UCSD-AML1 (cell line): ENCODE results near the gene CAB39.

ENCODE experiments used
- DNase-seq: peaks from one replicate; lab custom pipeline; 2025; ENCODE audit not compliant: unreplicated experiment; lab: John Stamatoyannopoulos, UW

CAB39 gene

DNA sequence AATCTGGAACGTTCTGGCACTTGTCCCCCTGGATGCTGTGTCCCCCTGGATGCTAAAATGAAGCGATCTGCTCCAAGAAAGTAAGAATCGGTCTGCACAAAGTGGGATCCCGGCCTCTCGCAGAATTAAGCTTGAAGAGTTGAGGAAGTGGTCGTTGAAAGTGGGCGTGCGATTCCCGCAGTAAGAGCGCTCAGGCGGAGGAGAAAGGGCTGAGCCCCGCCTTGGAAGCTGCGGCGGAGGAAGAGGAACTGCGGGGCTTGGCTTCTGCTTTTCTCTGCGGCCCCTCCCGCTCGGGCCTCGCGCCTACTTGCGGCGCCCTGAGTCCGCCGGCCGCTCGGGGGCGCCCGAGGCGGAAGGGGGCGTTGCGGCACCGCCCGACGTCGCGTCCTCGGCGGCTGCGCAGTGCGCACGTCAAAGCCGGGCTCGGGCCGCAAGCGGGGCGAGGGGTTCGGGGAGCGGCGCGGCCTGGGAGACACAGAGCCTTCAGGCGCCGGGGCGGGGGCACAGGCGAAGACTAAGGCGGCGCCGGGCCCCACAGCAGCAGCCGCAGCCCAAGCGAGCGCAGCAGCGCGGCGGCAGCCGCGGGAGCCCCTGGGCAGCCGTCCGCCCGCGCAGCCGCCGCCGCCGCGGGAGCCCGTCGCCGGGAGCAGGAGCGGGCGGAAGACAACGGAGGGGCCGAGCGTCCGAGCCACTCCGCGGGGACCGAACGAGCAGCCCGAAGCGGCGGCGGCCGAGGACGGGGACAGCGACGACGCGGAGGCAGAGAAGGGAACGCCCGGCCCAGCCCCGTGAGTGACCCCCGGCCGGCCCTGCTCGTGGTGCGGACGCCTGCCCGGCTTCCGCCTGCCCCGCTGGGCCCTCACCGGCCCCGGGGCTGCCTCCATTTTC lies at the start of gene CAB39:
TSS of gene CAB39 (plus strand) at position 400 of the 888 bp plus-strand sequence. CDS start 47,160 bp downstream, outside the sequence.
- DNase-seq, result peak; percentile 96

DNA sequence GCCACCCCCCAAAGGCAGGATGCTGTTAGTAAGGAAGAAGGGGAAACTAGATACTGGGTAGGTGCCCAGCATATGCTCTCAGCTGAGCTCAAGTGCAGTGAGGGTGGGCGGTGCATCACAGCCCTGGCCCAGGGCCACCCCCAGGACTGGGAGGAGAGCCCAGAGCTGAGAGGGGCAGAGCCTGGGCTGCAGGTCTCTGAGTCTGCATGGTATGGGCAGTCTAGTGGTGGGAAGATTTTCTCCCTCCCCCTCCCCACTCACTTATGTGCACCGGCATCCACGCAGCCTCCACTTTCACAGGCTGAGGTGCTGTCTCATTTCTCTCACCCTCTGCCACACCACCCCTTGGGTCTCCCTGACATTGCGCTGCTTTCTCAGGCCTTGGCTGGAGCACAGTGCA lies 48.5 kb upstream of the CAB39 start:
- no peak for DNase-seq

DNA sequence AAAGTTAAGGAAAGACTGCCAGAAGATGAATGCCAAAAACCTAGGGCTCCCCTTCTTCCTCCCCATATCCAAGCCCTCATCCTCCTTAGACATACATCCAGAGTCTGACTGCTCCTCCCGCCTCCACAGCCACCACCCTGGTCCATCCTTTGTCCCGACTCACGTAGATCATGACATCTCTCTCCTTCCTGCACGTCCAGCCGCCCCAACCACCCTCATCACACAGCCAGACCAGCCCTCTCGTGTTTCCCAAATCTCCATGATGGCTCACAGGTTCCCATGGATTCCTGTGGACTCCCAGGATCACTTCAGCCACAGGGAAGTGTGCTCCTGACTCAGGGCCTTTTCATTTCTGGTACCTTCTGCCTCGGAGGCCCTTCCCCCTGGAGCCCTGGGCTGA lies 47.8 kb upstream of the CAB39 start:
- DNase-seq, result no peak

DNA sequence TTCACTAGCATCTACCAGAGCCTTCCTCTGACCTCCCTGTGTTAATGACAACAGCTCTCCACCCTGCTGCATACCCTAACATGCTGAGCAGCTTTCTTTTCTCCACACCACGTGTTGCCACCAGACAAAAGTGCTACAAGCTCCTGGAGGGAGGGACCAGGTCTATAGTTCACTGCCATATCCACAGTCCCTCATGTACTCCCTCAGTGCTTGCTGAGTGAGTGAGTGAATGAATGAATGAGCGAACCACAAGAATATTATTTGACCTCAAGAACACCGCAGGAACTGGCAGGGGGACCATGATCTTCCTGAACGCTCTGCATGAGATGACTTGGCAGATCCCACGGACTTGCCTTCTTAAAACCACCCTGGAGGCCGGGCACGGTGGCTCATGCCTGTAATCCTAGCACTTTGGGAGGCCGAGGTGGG lies 47.4 kb upstream of the CAB39 start:
- peak; percentile 59 for DNase-seq

DNA sequence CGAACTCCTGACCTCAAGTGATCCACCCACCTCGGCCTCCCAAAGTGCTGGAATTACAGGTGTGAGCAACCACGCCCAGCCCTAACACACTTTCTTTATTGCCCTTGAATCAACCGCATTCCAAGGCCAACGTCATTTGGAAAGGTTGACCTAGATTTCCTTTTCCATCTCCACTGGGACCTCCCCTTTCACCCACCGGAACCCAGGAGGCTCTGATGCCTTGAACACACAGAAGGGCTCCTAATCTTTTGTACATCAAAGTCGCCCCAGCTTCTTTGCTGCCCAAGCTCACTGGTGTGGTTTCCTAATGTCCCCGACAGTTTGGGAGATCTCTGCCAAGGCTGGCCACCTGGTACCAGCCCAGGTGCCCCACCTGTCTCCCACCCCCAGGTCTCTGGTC lies 46.2 kb upstream of the CAB39 start:
- no peak for DNase-seq

DNA sequence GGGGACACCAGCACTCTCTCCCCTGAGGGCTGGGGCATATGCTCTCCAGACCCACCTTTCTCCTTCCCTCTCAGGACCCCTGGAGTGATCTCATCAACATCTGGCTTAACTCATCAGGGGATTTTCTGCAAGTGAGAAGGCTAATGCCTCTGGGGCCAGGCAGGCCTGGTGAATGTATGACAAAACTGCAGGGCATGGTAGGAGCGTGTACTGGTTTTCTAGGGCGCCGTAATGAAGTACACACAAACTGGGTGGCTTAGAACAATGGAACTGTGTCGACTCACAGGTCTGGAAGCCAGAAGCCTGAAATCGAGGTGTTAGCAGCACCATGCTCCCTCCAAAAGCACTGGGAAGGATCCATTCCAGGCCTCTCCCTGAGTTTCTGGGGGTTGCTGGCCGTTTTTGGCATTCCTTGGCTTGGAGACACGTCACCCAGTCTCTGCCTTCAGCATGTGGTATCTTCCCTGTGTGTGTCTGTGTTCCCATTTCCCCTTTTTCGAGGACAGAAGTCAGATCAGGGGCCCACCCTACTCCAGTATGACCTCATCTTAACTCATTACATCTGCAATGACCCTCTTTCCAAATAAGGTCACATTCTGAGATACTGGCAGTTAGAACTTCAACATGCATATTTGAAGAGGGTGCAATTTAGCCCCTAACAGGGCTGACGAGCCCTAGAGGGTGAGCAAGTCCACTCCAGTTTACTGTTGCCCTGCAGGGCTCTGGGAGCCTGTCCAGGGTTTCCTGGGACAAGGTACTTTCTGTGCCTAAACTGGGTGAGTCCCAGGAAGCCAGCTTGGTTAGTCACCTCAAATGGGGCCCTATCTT lies 45.5 kb upstream of the CAB39 start:
- no peak for DNase-seq

DNA sequence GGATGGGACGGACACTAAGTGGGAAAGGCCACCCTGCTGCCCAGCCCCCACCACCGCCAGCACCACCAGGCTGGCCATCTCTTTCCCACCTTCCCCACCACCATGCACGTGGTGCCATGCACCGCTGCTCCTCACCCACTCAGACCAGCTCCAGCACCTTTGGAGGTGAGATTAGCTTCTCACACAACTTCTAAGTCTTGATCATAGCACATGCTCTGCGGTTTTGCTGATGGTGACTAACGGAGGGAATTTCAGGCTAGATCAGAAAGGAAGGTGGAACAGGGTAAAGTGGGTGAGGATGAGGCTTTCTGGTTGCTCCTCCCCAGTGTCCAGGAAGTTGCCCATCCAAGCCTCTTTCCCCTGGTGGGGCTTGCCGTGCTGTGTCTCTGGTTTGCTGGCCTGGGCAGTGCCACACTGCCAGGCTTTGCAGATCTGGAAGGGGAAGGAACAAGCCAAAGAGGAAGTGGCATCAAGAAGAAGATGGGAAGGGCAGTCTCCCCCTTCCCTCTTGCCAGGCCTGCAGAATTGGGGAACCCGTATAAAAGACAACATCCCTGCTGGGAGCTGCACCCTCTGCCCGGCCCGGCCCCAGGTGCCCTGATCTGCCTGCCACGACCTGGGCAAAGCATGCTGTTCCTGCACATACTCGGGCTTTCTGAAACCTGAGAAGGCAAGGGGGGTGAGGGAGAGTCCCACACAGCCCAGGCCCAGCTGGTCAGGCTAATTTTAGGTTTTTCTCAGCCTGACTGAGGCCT lies 44.3 kb upstream of the CAB39 start:
- no peak for DNase-seq

DNA sequence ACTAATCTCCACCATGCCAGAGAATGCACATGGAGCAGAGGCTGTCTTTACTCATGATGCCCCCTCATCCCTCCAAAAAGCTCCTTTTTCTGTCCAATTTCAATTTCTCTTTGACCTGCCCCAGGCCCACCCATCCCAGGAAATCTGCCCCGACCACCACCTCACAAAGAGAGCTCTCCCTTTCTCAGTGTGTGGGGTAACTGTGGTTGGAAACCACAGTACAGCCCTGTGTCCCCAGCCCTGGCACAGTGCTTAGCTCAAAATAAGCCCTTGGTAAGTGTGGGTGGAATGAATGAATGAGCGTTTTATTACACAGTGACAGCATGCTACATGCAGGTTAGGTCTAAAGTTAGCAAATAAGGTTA lies 43.7 kb upstream of the CAB39 start:
- no peak for DNase-seq

DNA sequence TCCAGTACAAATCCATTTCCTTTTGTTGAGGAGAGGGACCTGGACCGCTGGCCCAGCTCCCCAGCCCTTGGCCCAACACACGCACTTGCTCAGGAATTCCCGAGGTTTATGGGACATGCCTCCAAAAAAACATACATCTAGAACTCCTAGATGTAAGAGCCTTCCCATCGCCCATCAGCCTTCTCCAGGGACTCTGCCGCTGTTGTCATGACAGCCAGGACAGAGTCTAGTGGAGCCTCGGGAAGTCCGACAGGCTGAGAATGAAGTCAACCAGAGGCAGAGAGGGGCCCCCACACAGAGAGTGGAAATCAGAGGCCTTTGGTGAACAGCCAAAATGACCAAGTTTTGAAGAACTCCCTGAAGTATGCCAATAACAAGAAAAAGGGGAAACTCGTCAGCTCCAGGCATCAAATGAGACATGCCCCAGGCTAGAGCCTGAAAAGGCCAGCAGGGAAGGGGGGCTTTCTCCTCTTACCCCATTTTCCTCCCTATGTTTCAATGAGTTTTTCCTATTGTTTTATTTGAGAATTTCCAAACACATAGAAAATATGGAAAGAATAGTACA lies 43.2 kb upstream of the CAB39 start:
- no peak for DNase-seq

DNA sequence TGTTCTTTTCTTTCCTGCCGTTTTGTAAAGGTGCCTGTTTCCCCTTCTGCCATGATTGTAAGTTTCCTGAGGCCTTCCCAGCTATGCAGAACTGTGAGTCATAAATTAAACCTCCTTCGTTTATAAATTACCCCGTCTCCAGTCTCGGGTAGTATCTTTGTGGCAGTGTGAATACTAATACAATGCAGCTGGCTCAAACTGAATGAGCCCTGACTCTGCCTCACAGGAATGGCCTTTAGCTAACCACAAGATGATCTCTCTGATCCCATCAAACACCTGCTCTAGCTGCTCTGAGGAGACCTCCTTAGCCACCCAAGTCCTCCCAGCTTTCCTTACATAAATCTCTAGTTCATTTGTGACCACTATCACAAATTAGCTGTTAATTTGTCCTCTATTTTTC lies 41.5 kb upstream of the CAB39 start:
- no peak for DNase-seq

DNA sequence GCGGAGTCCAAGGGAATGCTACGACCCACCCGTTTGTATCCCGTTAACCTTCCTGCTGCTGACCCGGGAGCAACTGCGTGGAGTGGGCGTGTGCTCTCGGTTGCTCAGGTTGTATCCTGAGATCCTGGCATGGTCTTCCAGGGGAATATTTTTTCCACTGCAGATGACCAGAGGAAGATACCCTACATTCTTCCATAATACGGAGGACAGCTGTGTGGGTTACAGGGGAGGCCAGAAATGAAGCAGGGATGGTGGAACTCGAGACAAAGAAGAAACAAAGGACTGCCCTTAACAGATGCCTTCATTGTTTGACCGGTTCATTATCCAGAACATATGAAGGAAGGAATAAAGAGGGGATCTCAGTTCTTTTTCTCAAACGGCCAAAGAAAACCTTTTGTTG lies 39.8 kb upstream of the CAB39 start:
- DNase-seq, result no peak

DNA sequence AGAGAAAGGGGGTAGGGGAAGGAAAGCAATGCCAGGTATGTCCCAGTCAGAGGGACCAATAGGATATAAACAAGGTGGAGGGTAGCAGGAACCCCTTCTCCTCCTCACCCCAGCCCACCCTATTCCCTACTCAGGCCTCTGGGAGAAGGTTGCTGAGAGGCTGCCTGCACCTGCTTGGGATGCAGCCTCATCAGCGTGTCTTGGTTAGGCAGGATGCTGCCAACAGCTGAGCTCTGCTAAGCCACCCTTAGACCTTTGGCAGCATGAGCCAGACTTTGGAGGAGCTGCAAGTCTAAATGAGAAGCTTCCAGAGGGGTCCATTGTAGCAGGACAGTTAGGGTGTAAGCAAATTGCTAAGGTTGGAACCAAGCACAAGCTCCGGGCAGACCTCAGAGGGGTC lies 38.2 kb upstream of the CAB39 start:
- DNase-seq, result no peak

DNA sequence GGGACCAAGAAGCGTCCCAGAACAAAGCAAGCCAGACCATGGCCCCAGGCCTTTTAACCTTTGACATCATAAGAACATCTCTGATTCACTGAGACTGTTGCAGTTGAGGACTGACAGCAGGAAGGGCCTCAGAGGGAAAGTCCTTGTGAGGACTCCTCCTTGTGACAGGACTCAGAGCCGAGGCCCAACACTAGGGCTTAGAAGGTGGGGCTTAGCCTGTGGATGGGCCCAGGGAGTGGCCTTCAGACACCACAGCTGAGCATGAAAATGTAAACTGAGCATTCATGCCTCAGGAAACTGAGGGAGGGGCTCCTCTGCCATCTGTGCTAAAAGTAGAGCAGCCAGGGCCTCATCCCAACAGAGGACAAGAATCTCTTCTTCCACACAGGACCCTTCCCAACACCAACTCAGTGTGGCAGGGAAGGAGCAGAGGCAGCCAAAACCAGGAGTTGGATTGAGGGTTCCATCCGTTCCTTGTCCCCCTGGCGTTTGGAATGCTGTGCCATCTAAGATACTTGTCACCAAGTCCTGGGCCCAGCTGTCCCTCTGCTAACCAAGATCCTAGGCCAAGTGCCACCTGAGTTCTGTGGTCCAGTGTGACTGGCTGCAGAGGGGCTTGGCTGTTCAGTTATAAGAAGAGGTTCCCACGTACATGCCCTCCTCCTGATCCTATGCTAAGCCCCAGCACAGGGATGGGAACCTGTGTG lies 37.5 kb upstream of the CAB39 start:
- DNase-seq, result no peak

DNA sequence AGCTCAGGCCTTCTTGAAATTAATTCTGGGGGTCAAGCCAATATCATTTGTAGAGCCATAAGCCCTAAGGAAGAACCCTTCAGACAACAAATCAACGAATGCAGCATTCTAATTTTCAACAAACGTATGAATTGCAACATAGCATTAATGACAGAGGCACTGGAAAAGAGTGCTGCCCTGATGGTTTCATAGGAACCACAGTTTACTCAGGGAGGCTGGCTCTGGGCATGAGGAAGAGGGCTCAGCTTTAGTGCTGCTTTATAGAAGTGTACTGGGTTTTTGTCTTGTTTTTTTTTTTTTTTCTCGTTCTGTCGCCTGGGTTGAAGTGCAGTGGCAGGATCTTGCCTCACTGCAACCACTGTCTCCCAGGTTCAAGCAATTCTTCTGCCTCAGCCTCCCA lies 36.1 kb upstream of the CAB39 start:
- no peak for DNase-seq

DNA sequence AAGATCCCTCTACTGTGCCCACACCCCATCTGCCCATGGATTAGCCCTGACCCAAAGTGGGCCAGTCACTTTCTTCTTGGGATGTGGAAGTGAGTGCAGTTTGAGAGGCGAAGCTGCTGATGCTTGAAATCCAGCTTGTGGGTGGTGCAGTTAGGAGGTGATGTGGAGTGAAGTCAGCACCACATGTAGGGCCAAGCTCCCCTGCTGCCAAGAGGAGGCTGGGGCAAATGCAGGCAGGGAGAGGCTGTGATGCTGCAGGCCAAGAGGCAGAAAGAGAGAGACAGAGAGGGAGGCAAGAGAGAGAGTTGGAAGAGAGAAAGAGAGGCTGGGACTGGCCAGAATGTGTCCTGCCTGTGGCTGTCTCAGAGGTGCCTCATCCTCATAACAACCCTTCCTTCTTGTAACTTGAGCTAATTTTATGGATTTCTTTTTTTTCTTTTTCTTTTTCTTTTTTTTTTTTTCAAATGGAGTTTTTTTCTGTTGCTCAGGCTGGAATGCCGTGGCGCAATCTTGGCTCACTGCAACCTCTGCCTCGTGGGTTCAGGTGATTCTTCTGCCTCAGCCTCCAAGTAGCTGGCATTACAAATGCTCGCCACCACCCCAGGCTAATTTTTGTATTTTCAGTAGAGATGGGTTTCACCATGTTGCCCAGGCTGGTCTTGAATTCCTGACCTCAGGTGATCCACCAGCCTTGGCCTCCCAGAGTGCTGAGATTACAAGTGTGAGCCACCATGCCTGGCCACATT lies 35.3 kb upstream of the CAB39 start:
- no peak for DNase-seq

DNA sequence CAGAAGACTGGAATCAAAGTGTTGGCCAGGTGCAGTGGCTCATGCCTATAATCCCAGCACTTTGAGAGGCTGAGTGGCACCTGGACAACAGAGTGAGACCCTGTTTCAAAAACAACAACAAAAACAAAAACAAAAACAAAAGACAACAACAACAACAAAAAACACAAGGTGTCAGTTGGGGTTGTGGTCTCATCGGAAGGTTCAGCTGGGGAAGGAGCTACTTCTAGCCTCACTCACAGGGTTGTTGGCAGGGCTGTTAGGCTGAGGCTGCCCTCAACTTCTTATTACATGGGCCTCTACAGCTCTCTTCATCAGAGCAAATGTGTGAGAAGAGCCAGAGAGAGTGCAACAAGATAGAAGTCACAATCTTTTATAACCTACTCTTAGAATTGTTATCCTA lies 34.6 kb upstream of the CAB39 start:
- no peak for DNase-seq

DNA sequence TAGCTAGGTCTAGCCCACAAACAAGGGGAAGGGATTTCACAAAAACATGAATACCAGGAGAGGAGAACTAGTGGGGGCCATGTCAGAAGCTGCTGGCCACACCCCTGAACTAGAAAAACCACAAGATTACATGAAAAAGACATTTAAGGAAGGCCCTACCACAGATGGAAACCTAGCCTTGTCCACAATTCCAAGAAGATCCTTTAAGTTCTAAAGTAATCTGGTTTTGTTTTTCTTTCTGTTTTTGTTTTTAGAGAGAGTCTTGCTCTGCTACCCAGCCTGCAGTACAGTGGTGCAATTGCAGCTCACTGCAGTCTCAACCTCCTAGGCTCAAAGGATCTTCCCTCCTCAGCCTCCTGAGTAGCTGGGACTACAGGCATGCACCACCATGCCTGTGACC lies 34.2 kb upstream of the CAB39 start:
- no peak for DNase-seq

DNA sequence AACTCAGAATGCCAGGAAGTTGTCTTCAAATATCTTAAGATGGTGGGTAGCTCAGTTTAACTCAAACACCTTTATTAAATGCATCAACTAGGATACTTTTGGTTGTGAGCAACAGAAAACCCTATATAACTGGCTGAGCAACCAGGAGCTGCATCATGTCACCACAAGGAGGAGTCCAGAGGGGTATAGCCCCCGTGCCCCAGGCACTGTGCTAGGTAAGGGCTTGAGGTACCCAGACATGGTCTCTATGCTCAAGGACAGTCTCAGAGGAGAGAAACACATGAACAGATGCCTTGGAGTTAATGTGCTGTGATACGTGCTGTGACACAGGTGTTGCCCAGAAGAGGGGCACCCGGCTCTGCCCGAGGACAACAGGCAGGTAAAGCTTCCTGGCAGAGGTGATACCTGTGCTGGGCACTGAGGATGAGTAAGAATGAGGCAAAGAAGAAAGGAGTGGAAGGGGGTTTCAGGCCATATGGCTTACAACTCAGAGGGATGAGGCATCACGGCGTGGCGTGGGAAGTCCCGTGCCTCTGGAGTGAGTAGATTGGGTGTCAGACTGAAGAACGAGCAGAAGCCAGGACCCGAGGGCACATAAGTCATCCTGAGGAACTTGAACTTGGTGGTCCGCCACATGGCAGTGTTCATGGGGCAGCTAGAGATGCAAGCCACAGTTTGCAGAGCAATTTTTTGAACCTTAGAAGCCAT lies 32.0 kb upstream of the CAB39 start:
- no peak for DNase-seq

DNA sequence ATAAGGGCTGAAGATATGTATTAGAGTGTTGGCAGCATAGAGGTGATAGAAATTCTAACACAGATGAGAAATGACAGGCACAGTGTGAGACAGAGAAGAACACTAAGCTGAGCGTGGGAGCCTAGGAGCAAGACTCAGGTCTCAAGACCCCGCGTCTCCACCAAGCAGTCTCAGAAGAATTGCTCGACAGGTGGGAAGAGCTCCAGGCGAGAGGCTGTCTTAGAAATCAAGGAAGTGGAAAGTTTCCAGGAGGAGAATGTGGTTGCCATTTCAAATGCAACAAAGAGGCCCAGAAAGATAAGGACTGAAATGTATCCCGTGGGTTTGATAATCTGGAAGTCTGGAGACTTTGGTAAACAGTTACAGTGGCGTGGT lies 31.5 kb upstream of the CAB39 start:
- DNase-seq, result no peak
